Mesodermal cell (in vitro differentiated cells): ENCODE results near the gene GRM1. TPM values are rescaled to one million over a fixed set of nuclear protein-coding genes. Genes with fewer than 3 reads are reported as not detected.

Experiments used
- H3K27ac ChIP-seq: 2 replicates; pipeline ENCODE4 v1.7.0; 2013; ENCODE audit warnings: mild to moderate bottlenecking, low read depth, low read length, moderate library complexity; ENCODE audit not compliant: severe bottlenecking
- H3K36me3 ChIP-seq: 2 replicates; pipeline ENCODE4 v1.7.1; 2013; ENCODE audit warnings: mild to moderate bottlenecking, low read length, moderate library complexity; ENCODE audit not compliant: control insufficient read depth, insufficient read depth
- H3K4me1 ChIP-seq: one replicate; pipeline ENCODE4 v1.7.1; 2013; ENCODE audit warnings: mild to moderate bottlenecking, low read length; ENCODE audit not compliant: insufficient read depth, control insufficient read depth, poor library complexity, severe bottlenecking
- H3K4me3 ChIP-seq: 2 replicates; pipeline ENCODE4 v1.7.0; 2013; ENCODE audit warnings: low read length, control low read depth, mild to moderate bottlenecking; ENCODE audit not compliant: insufficient read depth, poor library complexity, severe bottlenecking; ENCODE audit errors: extremely low read depth
- H3K9me3 ChIP-seq: 2 replicates; pipeline ENCODE4 v1.7.1; 2013; ENCODE audit warnings: mild to moderate bottlenecking, low read length, moderate library complexity; ENCODE audit not compliant: control insufficient read depth
- WGBS, 2 experiments: methylation state at CpG; one replicate each; pipeline ENCODE4 v1.1.5; 2013; ENCODE audit warnings: missing lambda C conversion rate in 2 of 2; ENCODE audit not compliant: insufficient coverage in 2 of 2; 5-methylcytosine and 5-hydroxymethylcytosine counted together
- polyA plus RNA-seq, 2 experiments: library from polyadenylated mRNA; stranded (reverse); fragments of 50-300 nt; gene quantifications; one replicate each; pipeline ENCODE4 v1.2.3, GENCODE V29; 2013

GRM1 gene
- polyA plus RNA-seq (2013, experiment 1 of 2), result 0.11 TPM
- polyA plus RNA-seq (2013, experiment 2 of 2), result 0.05 TPM

DNA sequence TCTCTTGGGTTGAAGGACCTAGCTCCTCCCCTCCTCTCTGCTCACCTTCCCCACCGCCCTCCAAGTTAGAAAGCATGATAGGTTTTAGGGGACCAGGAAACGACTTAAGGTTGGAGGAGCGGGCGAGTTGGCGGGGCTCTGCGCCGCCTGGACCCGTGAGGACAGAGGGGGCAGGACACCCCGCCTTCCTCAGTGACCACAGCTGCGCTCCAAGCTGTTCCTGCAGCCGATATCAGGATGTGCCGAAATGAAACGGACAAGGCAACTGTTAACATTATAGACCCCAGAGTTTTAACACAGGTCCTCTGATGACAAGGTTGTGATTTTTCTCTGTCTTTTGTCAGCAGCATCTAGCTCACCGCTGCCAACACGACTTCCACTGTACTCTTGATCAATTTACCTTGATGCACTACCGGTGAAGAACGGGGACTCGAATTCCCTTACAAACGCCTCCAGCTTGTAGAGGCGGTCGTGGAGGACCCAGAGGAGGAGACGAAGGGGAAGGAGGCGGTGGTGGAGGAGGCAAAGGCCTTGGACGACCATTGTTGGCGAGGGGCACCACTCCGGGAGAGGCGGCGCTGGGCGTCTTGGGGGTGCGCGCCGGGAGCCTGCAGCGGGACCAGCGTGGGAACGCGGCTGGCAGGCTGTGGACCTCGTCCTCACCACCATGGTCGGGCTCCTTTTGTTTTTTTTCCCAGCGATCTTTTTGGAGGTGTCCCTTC is at the start of gene GRM1:
Gene GRM1, plus strand, starts transcription at position 212 of the 722 bp plus-strand sequence. Its CDS starts 456 bp downstream, at position 668.
- no peaks in the 10 kb centered on the region for H3K9me3 ChIP-seq
- H3K4me3 ChIP-seq, result peak within 1 kb of the TSS; percentile 20
- H3K36me3 ChIP-seq, result no peaks in the 10 kb centered on the region

DNA sequence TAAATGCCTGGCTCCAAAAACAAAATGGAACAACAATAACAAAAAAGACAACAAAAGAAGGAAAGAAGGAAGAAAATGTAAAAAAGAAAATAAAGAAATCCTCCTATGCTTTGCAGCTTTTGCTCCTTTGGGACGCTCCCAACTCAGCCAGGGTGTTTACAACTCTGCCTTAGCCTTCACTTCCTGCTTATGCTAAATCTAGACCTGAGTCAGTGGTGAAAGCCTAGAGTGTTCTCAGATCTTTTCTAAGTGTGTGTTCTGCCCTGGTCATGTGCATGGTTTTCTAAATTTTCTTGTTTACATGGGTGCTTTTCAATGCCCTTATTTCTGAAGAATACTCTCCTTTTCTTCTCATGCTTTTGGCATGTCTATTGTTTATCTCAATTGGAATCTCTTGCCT is 19.5 kb upstream of the GRM1 start:
- no peaks in the 10 kb centered on the region for H3K4me1 ChIP-seq
- H3K27ac ChIP-seq, result no peak overlapping the region
- H3K4me3 ChIP-seq, result no peak overlapping the region
- 60 to 100% methylated on average over 1 of the region's 1 CpG for WGBS, 2 experiments
- no peaks in the 10 kb centered on the region for H3K36me3 ChIP-seq
- H3K9me3 ChIP-seq, result peaks cover 7% of the 10 kb centered on the region

More for the DNA sequence above, at the start of gene GRM1:
- Histone ChIP-seq H3K27ac (no peak within 1 kb of the TSS), H3K4me1 (no peaks in the 10 kb centered on the region)
- 33 to 45% methylated on average over 28 to 33 of the region's 39 CpGs for WGBS, 2 experiments

DNA sequence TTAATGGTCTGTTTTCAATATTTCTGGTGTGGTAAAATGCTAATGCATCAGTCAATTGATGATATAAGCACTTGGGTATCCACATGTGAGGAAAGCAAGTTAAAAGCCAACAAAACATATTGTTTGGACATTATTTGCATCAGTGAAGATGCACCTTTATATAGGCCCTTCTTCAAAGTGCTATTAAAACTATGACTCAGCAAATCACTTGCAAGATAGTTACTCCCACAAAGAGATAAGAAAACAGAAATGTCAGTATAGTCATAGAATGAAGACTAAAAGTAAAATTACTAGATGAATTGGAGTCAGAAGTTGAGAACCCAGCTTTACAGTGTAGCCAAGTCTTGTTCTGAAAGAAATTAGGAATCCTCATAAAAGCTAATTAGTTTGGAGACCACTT is 14.6 kb upstream of the GRM1 start:
- Histone ChIP-seq H3K36me3 (no peaks in the 10 kb centered on the region), H3K9me3 (peaks cover 5% of the 10 kb centered on the region), H3K4me1 (no peaks in the 10 kb centered on the region), H3K4me3 (no peak overlapping the region), H3K27ac (no peak overlapping the region)

DNA sequence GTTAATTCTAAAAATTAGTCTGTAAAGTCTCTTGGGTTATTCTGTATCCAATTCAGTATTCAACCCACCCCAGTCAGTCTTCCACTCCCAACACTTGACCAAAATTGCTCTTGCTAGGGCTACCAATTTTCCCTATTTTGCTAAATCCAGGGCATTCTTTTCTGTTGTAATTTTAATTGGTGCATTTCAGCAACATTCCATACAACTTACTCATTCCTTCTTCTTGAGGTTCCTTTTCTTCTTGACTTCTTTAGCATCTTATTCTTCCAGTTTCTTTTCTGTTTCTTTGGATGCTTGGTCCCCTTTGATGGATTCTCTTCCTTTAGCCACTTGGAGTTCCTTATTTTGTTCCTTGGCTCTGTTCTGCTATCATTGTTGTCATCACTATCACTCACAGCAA is 11.2 kb upstream of the GRM1 start:
- Histone ChIP-seq H3K9me3 (no peaks in the 10 kb centered on the region), H3K36me3 (no peaks in the 10 kb centered on the region), H3K27ac (no peak overlapping the region), H3K4me3 (no peak overlapping the region), H3K4me1 (no peaks in the 10 kb centered on the region)

DNA sequence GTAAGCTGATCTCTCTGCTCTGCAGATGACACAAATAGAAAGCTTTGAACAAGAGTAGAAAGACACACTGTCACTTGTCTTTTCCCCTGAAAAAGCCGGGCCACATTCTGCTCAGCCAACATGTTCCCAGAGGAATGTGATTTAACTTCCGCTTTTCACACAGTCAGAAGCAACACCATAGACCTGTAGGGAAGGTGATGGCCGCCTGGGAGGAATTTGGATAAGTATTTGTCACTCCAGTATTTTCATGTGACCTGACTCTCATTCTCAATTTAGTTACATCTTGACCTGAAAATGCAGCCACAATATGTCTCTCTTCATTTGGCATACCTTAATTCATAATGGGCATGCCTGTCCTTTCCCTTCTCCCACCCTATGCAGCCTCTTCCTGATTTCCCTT is 2.0 kb upstream of the GRM1 start:
- WGBS, 2 experiments, result 60 to 83% methylated on average over 1 to 2 of the region's 3 CpGs
- Histone ChIP-seq H3K4me1 (no peaks in the 10 kb centered on the region), H3K4me3 (no peak overlapping the region), H3K27ac (no peak overlapping the region), H3K36me3 (no peaks in the 10 kb centered on the region), H3K9me3 (no peaks in the 10 kb centered on the region)

DNA sequence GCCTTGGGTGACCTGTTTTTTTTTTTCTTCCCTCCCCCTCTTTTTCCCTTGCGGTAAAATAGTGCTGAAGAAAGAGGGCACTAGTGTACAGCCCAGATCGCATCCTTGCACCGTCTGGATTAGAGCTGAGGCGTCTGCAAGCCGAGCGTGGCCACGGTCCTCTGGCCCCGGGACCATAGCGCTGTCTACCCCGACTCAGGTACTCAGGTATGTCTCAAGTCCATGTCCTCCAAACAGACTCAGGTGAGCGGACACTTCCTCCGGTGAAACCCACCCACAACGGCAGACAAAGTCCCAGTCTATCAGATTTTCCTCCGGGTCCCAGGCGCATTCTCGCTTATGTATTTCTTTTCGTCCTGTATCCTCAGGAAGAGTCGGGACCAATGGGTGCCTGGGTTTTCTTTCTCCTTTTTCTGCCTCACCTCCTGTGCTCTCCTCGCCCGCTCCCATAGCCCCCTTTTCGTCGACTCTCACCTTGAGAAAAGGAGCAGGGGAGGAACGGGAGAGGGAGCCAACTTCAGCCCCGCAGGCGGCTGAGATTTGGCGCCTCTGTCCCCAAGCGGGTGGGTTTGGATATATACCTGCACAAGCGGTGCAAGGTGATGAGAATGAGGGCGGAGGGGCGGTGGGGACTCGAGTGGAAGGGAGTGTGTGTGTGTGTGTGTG is 1.1 kb upstream of the GRM1 start:
- H3K9me3 ChIP-seq, result no peaks in the 10 kb centered on the region
- no peaks in the 10 kb centered on the region for H3K36me3 ChIP-seq
- 6 to 13% methylated on average over 9 to 21 of the region's 31 CpGs for WGBS, 2 experiments
- H3K4me3 ChIP-seq, result no peak overlapping the region
- no peak overlapping the region for H3K27ac ChIP-seq
- H3K4me1 ChIP-seq, result no peaks in the 10 kb centered on the region

DNA sequence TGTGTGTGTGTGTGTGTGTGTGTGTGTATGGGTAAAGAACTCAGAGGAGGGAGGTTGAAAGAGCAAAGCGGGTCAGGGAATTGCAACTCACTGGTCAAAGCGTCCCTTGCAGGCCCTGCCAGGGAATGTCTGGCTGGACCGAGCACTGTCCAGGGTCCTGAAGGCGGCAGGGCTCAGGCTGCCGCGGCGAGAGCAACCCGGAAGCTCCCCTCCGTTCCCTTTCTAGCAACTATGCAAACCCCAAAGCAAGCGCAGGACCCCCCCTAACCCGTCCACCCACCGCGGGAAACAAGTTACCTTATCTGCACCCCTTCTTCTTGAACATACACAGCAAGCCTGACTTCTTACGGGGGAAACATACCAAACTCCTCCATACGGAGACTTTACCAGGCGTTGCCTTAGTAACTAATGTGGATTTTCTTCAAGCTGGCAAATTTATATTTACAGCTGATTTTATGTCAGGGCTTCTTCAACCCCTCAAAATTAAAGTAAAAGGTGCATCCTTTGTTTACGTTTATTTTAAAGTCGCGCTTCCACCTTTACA is 538 bp upstream of the GRM1 start:
- Histone ChIP-seq H3K4me1 (no peaks in the 10 kb centered on the region), H3K36me3 (no peaks in the 10 kb centered on the region), H3K27ac (no peak overlapping the region), H3K9me3 (no peaks in the 10 kb centered on the region), H3K4me3 (peak overlapping the region; percentile 20)
- 0 to 7% methylated on average over 3 to 14 of the region's 19 CpGs for WGBS, 2 experiments

DNA sequence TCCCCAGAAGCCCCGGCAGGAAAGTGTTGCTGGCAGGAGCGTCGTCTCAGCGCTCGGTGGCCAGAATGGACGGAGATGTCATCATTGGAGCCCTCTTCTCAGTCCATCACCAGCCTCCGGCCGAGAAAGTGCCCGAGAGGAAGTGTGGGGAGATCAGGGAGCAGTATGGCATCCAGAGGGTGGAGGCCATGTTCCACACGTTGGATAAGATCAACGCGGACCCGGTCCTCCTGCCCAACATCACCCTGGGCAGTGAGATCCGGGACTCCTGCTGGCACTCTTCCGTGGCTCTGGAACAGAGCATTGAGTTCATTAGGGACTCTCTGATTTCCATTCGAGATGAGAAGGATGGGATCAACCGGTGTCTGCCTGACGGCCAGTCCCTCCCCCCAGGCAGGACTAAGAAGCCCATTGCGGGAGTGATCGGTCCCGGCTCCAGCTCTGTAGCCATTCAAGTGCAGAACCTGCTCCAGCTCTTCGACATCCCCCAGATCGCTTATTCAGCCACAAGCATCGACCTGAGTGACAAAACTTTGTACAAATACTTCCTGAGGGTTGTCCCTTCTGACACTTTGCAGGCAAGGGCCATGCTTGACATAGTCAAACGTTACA is 817 bp downstream of the GRM1 start:
- no peak overlapping the region for H3K27ac ChIP-seq
- H3K4me3 ChIP-seq, result no peak overlapping the region
- no peaks in the 10 kb centered on the region for H3K9me3 ChIP-seq
- 57 to 63% methylated on average over 16 to 23 of the region's 25 CpGs for WGBS, 2 experiments
- no peaks in the 10 kb centered on the region for H3K36me3 ChIP-seq
- no peaks in the 10 kb centered on the region for H3K4me1 ChIP-seq

DNA sequence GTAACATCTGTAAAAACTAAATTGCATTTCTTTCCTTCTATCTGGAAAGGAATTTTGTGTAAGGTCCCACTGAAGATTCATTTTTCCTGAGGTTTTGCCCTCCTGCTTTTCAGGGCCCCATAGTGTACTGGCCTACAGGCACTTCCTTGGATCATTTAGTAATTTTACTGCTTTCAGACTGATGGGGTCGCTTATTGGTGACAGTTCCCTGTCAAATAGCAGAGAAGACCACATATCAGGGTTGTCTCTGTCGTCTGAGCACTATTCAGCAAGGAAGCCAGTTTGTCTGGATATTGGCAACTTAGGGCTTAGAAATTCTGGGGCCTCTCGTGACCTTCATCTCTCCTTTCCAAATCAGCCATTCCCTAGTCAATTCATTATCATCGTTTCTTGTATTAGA is 3.5 kb downstream of the GRM1 start:
- Histone ChIP-seq H3K9me3 (no peaks in the 10 kb centered on the region), H3K27ac (no peak overlapping the region), H3K36me3 (no peaks in the 10 kb centered on the region), H3K4me1 (no peaks in the 10 kb centered on the region), H3K4me3 (no peak overlapping the region)
- 51% methylated on average over 2 of the region's 4 CpGs; no CpG with 5 or more reads in 1 of the 2 experiments for WGBS, 2 experiments

DNA sequence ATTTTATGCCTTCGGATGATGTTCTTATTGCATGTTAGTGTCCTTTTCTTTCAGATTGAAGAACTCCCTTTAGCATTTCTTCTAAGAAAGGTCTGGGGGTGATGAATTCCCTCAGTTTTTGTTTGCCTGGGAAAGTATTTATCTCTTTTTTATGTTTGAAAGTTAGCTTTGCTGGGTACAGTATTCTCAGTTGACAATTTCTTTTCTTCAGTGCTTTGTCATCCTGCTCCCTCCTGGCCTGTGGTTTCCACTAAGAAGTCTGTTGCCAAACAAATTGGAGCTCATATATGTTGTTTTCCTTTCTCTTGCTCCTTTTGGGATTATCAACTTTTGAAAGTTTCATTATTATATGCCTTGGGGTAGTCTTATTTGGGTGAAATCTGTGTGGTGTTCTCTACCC is 11.5 kb downstream of the GRM1 start:
- H3K4me3 ChIP-seq, result no peak overlapping the region
- H3K27ac ChIP-seq, result no peak overlapping the region
- H3K36me3 ChIP-seq, result no peaks in the 10 kb centered on the region
- no peaks in the 10 kb centered on the region for H3K4me1 ChIP-seq
- no peaks in the 10 kb centered on the region for H3K9me3 ChIP-seq
- no CpG with 5 or more reads among the region's 1 CpG for WGBS, 2 experiments

DNA sequence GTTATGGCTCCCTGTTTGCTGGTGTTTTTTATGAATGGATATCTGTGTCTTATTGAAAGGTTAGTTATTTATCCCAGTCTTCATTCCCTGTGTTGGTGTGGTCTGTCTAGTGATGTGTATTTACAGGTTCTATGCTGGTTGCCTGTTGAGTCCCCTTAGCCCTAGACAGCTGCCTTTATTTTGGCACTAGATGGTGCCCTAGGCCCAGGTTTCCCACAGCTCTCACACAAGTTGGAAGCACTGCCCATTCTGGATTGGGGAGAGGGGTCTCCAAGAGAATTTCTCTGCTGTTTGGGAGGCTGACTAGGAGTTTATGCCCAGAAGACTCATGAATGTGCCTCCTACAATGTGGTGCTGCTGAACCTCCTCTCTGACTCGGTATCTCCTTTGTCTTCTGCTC is 12.4 kb downstream of the GRM1 start:
- H3K4me3 ChIP-seq, result no peak overlapping the region
- H3K4me1 ChIP-seq, result no peaks in the 10 kb centered on the region
- H3K9me3 ChIP-seq, result no peaks in the 10 kb centered on the region
- H3K36me3 ChIP-seq, result no peaks in the 10 kb centered on the region
- no peak overlapping the region for H3K27ac ChIP-seq
- WGBS, 2 experiments, result 40 to 50% methylated on average over 1 of the region's 1 CpG
